HUES6 (cell line): Measurements from ENCODE around the gene CNIH2.
"Not testable (repeated sequence)": the region's sequence is repeated elsewhere in the genome, so short reads cannot be mapped to it uniquely, and the experiment has no call there.

Experiments
- H3K27ac ChIP-seq: 2 replicates; pipeline ENCODE4 v1.7.0; 2013; ENCODE audit warnings: low read depth, mild to moderate bottlenecking, low read length, inconsistent platforms
- H3K27me3 ChIP-seq: 2 replicates; pipeline ENCODE4 v1.6.1; 2013; ENCODE audit warnings: low read length; ENCODE audit not compliant: control insufficient read depth, insufficient read depth
- H3K36me3 ChIP-seq: 2 replicates; pipeline ENCODE4 v1.6.1; 2013; ENCODE audit warnings: low read length; ENCODE audit not compliant: control insufficient read depth, insufficient read depth
- H3K4me1 ChIP-seq: 2 replicates; pipeline ENCODE4 v1.6.1; 2013; ENCODE audit warnings: low read length; ENCODE audit not compliant: control insufficient read depth, insufficient read depth
- H3K4me3 ChIP-seq: 2 replicates; pipeline ENCODE4 v1.5.1; 2013; ENCODE audit warnings: low read depth, low read length
- H3K9ac ChIP-seq: one replicate; pipeline ENCODE4 v1.6.1; 2013; ENCODE audit warnings: mild to moderate bottlenecking, low read length
- H3K9me3 ChIP-seq: 2 replicates; pipeline ENCODE4 v1.6.1; 2013; ENCODE audit warnings: low read depth, low read length; ENCODE audit not compliant: control insufficient read depth, insufficient read depth

Gene CNIH2

DNA sequence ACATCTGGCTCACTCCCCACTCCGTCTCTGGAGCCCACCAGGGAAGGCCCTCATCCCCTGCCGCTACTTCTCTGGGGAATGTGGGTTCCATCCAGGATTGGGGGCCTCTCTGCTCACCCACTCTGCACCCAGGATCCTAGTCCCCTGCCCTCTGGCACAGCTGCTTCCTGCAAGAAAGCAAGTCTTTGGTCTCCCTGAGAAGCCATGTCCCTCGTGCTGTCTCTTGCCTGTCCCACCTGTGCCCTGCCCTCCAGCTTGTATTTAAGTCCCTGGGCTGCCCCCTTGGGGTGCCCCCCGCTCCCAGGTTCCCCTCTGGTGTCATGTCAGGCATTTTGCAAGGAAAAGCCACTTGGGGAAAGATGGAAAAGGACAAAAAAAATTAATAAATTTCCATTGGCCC lies 911 bp upstream of the CNIH2 start:
- H3K27ac ChIP-seq, H3K4me3 ChIP-seq, H3K9ac ChIP-seq, H3K9me3 ChIP-seq: not testable (repeated sequence)
- peaks cover 17% of the 10 kb centered on the region for H3K27me3 ChIP-seq
- peaks cover 21% of the 10 kb centered on the region for H3K4me1 ChIP-seq
- peaks cover 42% of the 10 kb centered on the region for H3K36me3 ChIP-seq

DNA sequence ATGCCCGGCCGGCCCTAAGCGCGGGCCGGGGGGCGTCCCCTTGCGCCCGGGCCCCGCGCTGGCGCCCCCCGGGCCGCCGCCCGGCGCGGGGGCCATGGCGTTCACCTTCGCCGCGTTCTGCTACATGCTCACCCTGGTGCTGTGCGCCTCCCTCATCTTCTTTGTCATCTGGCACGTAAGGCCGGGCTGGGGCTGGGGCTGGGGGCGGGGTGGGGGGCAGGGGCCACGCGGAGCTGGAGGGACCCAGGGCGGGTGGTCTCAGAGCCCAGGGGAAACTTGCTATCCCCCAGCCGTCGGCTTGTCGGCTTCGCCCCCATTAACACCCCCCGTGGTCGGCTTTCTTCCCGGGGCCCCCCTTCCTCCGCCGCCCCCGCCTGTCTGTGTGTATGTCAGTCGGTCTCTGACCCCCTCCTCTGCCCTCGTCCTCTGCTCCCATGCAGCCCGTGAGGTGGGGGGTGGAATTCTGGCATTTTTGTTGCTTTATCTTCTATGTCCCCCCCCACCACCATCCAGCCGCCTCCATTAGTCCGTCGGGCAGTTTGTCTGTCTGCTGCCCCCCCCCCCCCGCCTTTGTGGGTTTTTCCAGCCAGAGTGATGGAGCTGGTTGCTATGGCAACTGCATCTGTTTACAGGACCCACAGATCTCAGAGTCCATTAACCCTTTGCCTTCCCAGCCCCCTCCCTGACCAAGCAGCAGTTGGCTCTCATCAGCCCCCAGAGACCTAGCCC lies 552 bp downstream of the CNIH2 start:
- Histone ChIP-seq H3K9ac (no peak overlapping the region), H3K4me1 (peaks cover 25% of the 10 kb centered on the region), H3K27ac (no peak overlapping the region)

DNA sequence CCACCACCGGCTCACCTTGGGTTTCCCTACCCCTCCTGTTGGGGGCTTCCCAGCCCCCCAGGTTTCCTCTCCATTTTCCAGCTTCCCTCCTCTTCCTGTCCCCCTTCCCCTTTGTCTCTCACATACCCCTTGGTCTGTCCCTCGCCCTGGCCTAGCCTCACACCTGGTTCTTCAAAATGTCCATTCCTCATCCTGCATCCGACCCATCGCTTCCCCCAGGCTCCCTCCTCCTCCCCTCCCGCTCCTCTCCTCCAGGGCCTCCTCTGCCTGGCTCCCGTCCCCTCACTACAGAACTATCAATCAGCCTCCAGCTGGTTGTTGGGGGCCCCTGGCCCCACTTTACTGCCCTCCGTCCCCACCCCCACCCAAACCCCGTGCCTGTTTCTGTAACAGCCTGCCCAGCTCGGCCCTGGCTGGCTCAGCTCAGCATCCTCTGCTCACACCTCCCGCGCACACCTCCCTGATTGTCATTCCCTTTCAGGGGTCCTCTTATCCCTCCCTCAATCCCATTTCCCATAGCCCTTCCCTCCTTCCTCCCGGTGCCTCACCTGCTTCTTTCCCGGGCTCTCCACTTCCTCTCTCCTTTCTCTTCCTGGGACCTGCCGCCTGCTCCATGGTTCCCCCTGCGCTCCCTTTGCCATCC lies 1.2 kb downstream of the CNIH2 start:
- H3K4me1 ChIP-seq, result peaks cover 25% of the 10 kb centered on the region
- no peak overlapping the region for H3K27ac ChIP-seq
- peaks cover 22% of the 10 kb centered on the region for H3K36me3 ChIP-seq
- peak overlapping the region; percentile 9; the same call in 1 of the 2 replicates for H3K4me3 ChIP-seq
- H3K27me3 ChIP-seq, result peaks cover 17% of the 10 kb centered on the region
- H3K9me3 ChIP-seq, result no peaks in the 10 kb centered on the region
- no peak overlapping the region for H3K9ac ChIP-seq

More for the DNA sequence above, 552 bp downstream of the CNIH2 start:
- Histone ChIP-seq H3K4me3 (peak overlapping the region; percentile 50), H3K27me3 (peaks cover 17% of the 10 kb centered on the region), H3K36me3 (peaks cover 27% of the 10 kb centered on the region), H3K9me3 (no peaks in the 10 kb centered on the region)

DNA sequence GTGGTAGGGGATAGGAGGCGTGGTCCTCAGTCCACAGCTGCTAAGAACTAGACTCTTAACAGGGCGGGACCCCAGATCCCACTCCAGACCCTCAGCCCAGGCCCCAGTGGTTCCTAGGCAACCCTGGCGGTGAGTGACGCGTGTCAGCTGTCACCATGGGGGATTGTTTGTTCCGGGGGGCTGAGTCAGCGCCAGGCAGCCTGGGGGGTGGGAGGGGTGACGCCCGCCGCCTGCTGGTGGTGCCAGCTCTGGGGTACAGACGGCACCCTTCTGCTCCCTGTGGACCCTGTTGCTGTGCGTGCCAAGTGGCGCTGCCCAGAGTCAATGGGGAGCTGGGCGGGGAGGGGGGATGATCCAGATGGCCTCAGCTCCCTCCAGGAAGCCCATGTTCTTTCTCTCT lies 2.5 kb downstream of the CNIH2 start:
- Histone ChIP-seq H3K4me1 (peaks cover 25% of the 10 kb centered on the region), H3K9ac (no peak overlapping the region), H3K36me3 (peaks cover 24% of the 10 kb centered on the region), H3K27me3 (peaks cover 17% of the 10 kb centered on the region), H3K4me3 (no peak overlapping the region), H3K9me3 (no peaks in the 10 kb centered on the region), H3K27ac (no peak overlapping the region)

DNA sequence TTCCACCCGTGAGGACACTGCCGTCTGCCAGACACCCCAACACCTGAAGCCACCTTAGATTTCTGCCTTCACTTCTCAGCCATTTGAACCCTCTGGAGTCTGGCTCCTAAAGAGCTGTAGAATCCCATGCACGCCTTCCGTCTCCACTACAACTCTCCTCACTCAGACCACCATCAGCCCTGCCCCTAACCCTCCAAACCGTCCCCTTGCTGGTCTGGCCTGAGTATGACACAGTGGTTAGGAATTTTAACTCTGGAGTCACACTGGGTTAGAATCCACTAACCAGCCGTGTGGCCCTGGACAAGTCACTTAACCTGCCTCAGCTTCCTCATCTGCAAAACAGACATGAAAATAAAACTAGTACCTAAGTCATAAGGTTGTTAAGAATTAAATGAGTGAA lies 3.0 kb downstream of the CNIH2 start:
- H3K4me1 ChIP-seq, result peaks cover 25% of the 10 kb centered on the region
- no peaks in the 10 kb centered on the region for H3K9me3 ChIP-seq
- H3K36me3 ChIP-seq, result peaks cover 24% of the 10 kb centered on the region
- H3K9ac ChIP-seq, result no peak overlapping the region
- peaks cover 17% of the 10 kb centered on the region for H3K27me3 ChIP-seq
- H3K4me3 ChIP-seq, result no peak overlapping the region
- no peak overlapping the region for H3K27ac ChIP-seq

DNA sequence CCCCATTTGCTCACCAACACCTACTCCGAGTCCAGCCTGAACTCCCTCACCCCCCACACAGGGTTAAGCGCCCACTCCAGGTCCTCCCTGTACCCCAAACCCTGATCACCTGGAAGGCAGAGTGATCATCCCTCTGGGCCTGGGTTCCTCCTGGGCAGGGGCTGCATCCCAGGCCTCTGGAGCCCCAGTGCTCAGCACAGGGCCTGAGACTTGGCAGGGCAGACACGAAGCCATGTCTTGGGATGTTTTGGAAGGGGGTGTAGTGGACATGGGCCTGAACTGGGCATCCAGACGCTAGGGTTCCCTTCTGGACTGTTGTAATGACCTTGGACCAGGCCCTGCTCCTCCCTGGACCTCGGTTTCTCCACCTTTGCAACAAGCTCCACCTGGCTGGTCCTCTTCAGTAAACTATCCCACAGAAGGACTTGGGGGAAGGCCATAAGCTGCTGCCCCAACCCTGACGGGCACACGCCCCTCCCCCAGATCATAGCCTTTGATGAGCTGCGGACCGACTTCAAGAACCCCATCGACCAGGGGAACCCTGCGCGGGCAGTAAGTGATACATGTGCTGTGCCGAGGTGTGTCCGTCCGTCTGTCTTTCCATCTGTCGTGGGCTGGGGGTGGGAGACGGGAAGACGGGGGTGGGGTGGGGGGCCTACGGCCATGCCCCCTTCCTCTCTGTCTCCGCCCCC lies 3.9 kb downstream of the CNIH2 start:
- H3K4me3 ChIP-seq, result no peak overlapping the region

DNA sequence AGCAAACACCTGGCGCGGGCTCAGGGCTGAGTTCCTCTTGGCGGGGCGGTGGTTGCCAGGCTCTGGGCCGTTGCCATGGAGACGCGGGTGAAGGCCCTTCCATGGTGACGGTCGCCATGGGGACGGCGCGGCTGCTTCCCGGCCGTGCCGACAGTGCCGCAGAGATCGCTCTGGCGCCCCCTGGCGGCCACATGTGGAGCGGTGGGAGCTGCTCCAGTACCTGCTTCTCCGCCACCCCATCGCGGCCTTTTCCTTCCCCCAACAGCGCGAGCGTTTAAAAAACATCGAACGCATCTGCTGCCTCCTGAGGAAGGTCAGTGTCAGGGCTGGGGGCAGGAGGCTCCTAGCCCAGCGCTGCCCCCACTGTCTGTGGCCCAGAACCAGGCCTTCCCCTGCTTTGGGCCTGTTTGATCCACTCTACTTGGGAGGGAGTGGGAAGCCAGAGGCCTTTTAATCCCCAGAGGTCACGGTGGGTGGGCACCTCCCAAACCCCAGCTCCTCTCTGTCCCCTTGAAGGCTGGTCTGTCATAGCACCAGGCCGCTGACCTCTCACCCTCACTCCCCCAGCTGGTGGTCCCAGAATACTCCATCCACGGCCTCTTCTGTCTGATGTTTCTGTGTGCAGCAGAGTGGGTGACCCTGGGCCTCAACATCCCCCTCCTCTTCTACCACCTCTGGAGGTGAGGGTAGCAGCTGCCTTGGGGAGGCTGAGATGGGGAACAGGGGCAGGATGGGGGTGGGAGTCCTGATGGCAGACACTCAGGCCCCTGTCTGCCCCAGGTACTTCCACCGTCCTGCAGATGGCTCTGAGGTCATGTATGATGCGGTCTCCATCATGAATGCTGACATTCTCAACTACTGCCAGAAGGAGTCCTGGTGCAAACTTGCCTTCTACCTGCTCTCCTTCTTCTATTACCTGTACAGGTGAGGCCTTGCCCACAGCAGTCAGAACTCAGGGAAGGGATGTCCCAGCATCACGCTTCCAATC lies 4.8 kb downstream of the CNIH2 start:
- Histone ChIP-seq H3K36me3 (peaks cover 22% of the 10 kb centered on the region), H3K9ac (no peak overlapping the region), H3K4me1 (peaks cover 23% of the 10 kb centered on the region), H3K4me3 (no peak overlapping the region), H3K27ac (no peak overlapping the region), H3K9me3 (no peaks in the 10 kb centered on the region), H3K27me3 (peaks cover 17% of the 10 kb centered on the region)

More for the DNA sequence above, 3.9 kb downstream of the CNIH2 start:
- Histone ChIP-seq H3K27ac (no peak overlapping the region), H3K9me3 (no peaks in the 10 kb centered on the region), H3K36me3 (peaks cover 22% of the 10 kb centered on the region), H3K4me1 (peaks cover 25% of the 10 kb centered on the region), H3K27me3 (peaks cover 17% of the 10 kb centered on the region), H3K9ac (no peak overlapping the region)

DNA sequence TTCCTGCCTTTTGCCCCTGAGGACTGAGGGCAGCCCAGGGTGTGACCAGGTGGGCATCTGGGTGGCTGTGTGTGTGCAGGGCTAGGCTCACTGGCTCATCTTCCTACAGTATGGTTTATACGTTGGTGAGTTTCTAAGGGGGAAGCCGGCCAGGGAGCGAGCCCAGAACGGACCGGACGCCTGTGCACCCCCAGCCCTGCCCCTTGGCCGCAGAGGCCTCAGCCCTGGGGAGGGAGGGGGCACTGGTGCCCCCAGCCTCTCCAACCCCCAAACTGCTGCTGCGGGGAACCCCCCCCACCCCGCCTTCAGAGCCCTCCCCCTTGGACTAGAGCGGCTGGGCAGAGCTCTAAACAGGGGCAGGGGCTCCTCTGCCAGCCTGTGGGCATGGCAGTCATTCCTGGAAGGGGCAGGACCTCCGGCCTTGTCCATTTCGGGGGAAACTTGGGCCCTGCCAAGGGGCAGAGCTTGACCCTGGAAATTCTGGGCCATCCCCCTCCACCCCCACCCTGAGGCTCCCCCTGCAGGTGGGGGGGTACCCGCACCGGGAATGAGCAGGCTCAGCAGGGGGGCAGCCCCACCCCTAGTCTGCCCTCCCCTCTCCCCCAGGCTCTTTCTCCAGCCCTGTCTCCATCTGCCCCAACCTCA lies 5.6 kb downstream of the CNIH2 start:
- peaks cover 17% of the 10 kb centered on the region for H3K27me3 ChIP-seq
- no peak overlapping the region for H3K4me3 ChIP-seq
- peaks cover 22% of the 10 kb centered on the region for H3K36me3 ChIP-seq
- H3K9me3 ChIP-seq, result no peaks in the 10 kb centered on the region
- peaks cover 27% of the 10 kb centered on the region for H3K4me1 ChIP-seq
- no peak overlapping the region for H3K9ac ChIP-seq
- H3K27ac ChIP-seq, result no peak overlapping the region

DNA sequence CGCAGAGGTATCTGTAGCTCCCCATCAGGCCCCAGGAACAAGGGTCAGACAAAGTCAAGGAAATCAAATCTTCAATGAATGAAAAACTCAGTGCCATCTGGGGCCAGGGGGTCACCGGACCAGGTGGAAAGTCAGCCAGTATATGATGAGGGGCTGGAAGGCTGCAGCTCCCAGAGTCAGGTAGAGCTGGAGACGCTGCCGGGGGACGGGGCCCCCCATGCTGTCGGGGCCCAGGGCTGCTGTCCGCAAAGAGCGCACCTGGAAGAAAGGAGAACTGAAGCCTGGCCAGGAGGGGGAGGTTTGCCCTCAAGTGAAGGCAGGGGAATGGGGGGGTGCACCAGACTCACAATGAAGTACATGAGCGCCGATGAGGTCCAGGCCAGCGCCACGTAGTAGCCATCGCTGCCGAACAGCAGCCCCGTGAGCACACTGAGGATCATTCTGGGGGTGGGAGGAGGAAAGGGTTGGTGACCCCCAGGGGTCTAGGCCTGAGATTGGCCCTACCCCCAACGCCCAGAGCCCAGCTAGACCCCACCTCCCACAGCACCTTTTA lies 6.6 kb downstream of the CNIH2 start:
- Histone ChIP-seq H3K27me3 (peaks cover 10% of the 10 kb centered on the region), H3K36me3 (peaks cover 22% of the 10 kb centered on the region), H3K9ac (no peak overlapping the region), H3K4me1 (peaks cover 24% of the 10 kb centered on the region), H3K4me3 (no peak overlapping the region), H3K9me3 (no peaks in the 10 kb centered on the region), H3K27ac (no peak overlapping the region)
